ENCODE data around the gene IRAK1.

- no peak for TF ChIP-seq EZH2 (IDR thresholded peaks at IDR 0.05; ENCODE audit: borderline replicate concordance, low read depth, low read length, poor library complexity, severe bottlenecking)
- TF ChIP-seq, protein P1, sequence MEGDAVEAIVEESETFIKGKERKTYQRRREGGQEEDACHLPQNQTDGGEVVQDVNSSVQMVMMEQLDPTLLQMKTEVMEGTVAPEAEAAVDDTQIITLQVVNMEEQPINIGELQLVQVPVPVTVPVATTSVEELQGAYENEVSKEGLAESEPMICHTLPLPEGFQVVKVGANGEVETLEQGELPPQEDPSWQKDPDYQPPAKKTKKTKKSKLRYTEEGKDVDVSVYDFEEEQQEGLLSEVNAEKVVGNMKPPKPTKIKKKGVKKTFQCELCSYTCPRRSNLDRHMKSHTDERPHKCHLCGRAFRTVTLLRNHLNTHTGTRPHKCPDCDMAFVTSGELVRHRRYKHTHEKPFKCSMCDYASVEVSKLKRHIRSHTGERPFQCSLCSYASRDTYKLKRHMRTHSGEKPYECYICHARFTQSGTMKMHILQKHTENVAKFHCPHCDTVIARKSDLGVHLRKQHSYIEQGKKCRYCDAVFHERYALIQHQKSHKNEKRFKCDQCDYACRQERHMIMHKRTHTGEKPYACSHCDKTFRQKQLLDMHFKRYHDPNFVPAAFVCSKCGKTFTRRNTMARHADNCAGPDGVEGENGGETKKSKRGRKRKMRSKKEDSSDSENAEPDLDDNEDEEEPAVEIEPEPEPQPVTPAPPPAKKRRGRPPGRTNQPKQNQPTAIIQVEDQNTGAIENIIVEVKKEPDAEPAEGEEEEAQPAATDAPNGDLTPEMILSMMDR (conservative IDR thresholded peaks at IDR 0.05; ENCODE audit: low read depth, low read length): no peak
These were observed 2.4 kb upstream of the IRAK1 start for GRCh38 chrX:154022108-154022507.
